NCI-H2196 (cell line): ENCODE measurements around the gene DMD.
"Not testable (repeated sequence)": the region's sequence is repeated elsewhere in the genome, so short reads cannot be mapped to it uniquely, and the experiment has no call there.

ENCODE experiments used
- DNase-seq: peaks from one replicate; lab custom pipeline; 2025; ENCODE audit not compliant: unreplicated experiment; lab: John Stamatoyannopoulos, UW

DMD gene

GRCh38 chrX:31464306-31464915 lies 1746.9 kb downstream of the DMD start:
- DNase-seq: no peak

DNA sequence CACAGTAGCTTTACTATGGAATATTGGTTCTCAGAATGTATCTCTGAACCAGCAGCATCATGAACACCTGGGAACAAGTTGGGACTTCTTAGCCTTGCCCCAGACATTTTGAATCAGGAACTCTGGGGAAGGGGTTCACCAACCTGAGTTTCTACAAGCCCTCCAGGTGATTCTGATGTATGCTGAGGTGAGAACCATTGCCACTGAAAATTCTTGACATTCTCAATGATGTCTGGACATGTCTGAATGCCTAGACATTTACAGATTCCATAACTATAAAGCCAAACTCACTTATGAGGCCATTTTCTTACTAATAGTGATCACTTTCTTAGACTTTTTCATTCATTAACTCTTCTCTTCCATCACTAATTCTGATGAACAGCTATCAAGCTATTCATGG lies 1750.1 kb downstream of the DMD start:
- no peak for DNase-seq

- DNase-seq: no peak
These were observed 1752.0 kb downstream of the DMD start for GRCh38 chrX:31459361-31459760.

GRCh38 chrX:31449965-31450364 lies 1761.4 kb downstream of the DMD start:
- DNase-seq: no peak

DNA sequence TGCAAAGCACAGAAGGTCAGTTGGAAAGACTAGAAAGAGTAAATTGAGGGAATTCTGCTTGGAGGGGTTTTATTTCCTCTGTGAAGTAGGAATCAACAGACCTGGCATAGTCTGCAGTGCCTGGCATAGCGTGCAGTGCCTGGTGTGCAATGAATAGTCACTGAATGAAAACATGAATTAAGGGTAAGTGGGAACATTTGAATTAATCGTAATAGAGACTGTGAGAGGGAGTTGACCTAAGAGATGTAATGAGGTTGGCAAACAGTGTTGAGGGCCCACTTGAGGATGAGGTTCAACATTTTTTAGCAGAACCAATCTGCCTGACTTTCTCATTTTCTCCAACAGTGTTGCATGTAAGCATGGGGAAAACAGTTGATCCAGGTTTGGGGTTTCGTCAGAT lies 1762.3 kb downstream of the DMD start:
- DNase-seq: no peak

GRCh38 chrX:31445542-31445941 lies 1765.8 kb downstream of the DMD start:
- DNase-seq: no peak

DNA sequence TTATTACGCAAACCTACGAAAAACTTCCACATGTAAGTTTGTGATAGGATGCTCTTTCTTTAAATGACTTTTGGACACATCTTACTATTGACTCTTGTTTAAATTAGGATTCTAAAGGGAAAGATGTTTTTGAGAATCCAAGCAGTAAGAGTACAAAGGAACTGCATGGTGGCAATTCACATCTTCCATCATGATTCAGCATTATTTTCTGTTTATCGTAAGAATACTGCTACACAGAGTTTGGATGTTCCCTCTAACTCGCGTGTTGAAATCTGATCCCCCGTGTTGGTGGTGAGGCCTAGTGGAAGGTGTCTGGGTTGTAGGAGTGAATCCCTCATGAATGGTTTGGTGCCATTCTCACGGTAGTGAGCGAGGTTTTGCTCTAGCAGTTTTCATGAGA lies 1767.7 kb downstream of the DMD start:
- no peak for DNase-seq

DNA sequence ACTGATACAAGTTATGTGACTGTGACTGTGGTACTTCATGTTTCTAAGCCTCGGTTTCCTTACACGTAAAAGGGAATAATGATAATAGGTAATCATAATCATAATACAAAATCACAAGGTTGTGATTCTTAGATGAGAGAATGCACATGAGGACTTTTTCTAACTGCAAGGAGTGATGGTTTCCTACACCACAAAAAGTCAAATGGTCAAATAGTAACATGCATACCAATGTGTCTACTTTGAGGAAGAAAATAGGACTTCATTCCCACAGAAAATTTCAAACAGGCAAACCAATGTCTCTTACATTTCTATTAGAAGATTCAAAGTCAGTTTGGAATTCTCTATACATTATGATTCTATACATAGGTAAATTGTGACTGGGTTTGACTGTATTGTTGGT lies 1770.8 kb downstream of the DMD start:
- no peak for DNase-seq

GRCh38 chrX:31436424-31436823 lies 1774.9 kb downstream of the DMD start:
- DNase-seq: no peak

DNA sequence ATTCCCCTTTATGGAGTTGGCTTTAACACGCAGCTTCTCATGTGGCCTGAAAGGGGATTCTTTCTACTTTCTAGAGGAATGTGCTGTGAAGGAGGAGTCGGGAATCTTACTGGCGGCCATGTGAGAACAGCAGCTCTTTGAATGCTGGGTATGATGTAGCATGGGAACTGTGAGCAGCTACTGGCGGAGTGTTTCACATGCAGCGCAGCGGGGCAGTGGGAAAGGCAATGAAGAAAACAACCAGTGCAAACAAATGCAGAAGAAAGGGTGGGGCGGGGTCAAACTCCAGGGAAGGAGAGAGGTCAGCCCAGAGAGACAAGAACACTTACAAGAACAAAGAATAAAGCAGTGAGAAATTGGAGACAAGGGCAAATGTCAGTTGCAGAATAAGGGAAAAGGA lies 1775.8 kb downstream of the DMD start:
- DNase-seq: no peak

DNA sequence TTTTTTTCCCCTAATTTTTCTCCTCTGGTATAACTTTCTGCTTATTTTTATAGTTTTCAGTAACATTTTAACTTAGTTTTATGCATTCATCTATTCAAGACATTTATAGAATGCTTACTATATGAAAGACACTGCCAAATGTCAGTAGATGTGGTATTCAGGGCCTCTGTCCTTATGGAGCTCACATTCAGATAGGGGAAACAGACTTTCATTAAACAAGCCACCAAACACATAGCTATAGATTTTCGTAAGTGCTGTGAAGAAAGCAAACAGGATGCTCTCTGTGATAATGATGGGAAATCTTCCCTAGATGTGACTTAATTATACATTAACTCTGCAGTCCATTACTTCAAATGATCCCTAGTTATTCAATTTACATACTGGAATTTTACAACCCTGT lies 1777.5 kb downstream of the DMD start:
- DNase-seq: no peak

DNA sequence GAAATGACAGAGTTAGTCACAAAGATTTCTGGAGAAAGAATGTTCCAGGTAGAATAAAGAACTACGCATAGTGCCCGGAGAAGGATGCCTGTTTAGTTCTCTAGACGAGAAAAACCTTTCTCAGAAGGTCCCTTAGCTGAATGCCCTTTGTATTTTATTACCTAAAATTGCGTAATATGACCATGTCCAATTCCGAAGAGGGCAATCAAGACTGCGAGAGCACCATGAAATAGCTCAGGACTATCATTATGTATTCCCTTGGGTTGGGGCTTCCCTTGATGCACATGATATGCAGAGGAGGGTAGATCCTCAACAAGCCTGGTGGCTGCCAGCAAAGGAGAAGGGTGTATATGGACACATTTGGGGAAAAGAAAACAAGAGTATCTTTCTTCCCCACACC lies 1781.4 kb downstream of the DMD start:
- no peak for DNase-seq

DNA sequence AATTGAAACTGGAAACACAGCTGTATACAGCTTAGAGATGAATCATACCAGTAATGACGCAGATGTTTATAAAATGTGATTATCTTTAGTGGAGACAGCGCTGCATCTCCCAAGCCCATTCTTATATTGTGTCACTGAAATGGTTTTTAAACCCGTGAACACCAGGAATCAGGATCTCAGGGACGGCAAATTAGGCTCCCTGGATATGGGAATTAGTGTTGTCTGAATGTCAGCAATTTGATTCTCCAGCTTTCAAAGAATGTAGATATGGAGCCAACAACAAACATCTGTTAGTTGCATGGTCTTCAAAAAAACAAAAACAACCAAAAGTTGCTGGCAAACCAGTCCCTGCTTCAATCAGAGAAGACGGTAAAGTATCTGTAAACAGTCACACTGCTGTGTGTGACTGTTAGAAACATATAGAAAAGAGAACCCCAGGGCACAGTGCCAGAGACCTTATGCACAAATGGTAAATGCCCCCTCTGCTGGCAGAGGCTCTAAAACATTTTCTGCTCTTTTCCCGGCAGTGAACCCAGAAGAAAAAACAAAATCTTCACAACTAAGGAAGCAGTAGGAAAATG lies 1787.7 kb downstream of the DMD start:
- no peak for DNase-seq

DNA sequence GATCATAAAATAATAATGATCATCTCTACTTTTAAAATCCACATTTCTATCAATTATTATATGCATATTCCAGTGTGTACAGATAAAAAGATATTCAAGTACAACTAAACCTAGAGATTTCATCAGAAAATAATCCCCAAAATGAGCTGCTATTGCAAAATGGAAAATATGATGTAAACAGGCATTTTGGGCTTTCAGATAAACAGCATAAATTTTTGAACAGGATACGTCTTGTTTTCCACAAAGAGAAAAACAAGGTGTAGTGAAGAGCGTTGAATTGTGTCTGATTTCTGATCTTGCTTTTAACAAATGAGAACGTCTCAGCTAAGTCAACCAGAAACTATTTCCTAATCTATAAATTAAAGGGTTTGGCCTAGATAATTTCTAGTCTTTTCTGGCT lies 1789.9 kb downstream of the DMD start:
- DNase-seq: no peak

DNA sequence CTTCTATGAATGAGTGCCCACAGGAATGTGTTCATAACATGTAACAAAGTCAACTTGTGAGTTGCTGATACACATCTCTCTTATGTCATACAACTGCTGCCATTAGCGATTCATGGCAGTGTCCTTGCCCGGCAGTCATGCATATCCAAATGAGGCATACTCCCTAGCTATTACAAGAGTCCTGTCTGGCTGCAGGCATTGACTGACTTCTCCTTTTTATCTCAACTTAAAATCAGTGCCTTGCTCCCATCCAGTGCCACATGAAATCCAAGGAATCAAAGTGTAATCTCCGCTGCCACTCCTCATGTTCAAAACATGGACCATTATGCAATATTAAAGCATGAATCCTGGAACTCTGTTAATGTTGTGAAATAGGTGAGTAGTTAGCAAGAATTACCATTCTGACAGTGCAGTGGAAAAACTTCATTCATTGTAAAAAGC lies 1790.6 kb downstream of the DMD start:
- no peak for DNase-seq

DNA sequence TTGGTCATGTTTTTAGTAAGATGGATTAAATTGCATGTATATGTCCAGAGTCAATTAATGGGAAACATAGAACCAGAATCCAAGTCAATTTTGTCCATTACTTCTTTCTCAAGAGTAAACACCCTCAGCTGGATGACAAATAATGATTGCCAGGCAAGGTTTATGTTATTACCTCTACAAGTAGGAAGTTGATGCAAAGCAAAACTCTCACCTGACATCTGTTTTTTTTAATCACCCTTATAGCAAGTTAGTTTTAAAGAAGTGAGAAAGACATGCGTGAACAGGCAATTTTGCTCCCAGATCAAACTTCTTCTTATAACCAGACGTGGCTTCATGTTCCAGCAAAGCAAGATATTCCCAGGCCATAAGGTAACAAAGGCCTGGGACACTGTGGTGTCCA lies 1791.0 kb downstream of the DMD start:
- no peak for DNase-seq

DNA sequence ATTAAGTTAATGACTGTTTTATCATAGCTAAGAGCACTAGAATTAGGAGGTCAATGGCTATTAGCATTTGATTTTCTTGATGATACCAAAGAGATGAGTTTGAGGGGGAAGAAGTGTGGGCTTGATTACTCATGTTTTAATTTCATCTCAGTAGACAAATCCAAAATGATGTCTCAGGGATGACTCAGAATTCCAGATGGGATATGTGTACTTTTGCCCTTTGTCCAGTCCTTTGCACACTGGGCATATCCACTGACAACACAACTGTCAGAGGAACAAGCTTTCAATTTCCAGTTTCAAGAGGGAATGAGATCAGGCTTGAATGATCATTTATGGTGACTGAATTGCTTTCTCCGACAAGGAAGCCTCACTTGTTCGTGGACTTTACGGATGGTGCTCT lies 1814.2 kb downstream of the DMD start:
- DNase-seq: no peak

DNA sequence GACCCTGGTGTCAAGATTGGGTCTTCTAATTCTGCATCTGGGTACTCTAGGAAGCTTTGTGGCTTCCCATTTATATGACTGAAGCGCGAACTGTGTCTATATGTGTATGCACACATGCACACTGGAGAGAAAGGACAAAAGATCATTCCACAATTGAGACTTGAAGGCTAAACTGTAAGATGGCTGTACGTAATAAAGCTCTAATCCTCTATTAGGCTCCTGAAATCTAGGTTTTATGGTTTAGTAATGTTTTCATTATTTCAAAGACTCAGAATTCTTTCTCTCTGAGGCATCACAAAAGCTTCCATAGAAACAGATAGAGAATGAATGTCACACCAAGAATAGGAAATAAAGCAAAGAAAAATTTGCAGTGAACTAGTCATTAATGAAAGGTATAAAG lies 1818.8 kb downstream of the DMD start:
- no peak for DNase-seq

- no peak for DNase-seq
These were observed 1822.4 kb downstream of the DMD start for GRCh38 chrX:31388946-31389345.

GRCh38 chrX:31384471-31384870 lies 1826.9 kb downstream of the DMD start:
- no peak for DNase-seq

DNA sequence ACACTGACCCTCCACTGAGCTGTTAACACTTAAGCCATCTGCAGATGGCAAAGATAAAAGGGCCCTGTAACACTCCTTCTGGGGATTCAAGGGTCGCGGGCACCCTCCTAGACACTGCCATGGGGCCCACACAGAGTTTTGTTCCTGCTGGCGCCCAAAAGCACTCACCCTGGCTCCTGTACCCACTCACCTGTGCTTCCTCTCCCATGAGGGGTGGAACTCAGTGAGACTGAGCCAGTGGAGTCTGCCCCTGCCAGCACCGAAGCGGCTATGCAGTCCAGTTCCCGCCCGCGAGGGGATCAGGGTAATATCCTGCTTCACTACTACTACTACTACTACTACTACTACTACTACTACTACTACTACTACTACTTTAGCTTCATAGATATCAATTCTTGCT lies 1827.4 kb downstream of the DMD start:
- no peak for DNase-seq

GRCh38 chrX:31378973-31379372 lies 1832.4 kb downstream of the DMD start:
- not testable (repeated sequence) for DNase-seq

- DNase-seq: not testable (repeated sequence)
These were observed 1833.5 kb downstream of the DMD start for GRCh38 chrX:31377821-31378220.
